HepG2 (cell line): ENCODE measurements around the gene CDHR4. TPM values are rescaled to one million over a fixed set of nuclear protein-coding genes. Genes with fewer than 3 reads are reported as not detected.
A peak's percentile ranks its signal among the peaks of the same experiment; 100 is the strongest.

Experiments used
- AGO1 ChIP-seq: fragments of 200-400 bp; formaldehyde crosslinking; IDR thresholded peaks from 2 replicates; pipeline ENCODE4 v1.6.1; 2017; ENCODE audit warnings: mild to moderate bottlenecking, low read depth, low read length, moderate library complexity; ENCODE audit not compliant: poor library complexity, severe bottlenecking
- CREB1 ChIP-seq, 2 experiments: fragments of 450-650 bp in 1 of 2; IDR thresholded peaks; 2 replicates each; pipeline ENCODE4 v1.6.1; 2016 to 2017; ENCODE audit warnings: control low read depth in 1 of 2, mild to moderate bottlenecking in 1 of 2, missing compliant biosample characterization in 1 of 2, missing genetic modification characterization in 1 of 2
- HNF4A ChIP-seq: sonication (generic); formaldehyde crosslinking; IDR thresholded peaks from 2 replicates; pipeline ENCODE4 v1.4.0; 2020; ENCODE audit warnings: missing genetic modification reagents
- HNRNPL ChIP-seq: fragments of 200-400 bp; formaldehyde crosslinking; IDR thresholded peaks from 2 replicates; pipeline ENCODE4 v1.6.1; 2017; ENCODE audit warnings: mild to moderate bottlenecking, low read depth, low read length
- MTA3 ChIP-seq: sonication (generic); formaldehyde crosslinking; IDR thresholded peaks from 2 replicates; pipeline ENCODE4 v1.4.0; 2020; ENCODE audit warnings: missing genetic modification reagents
- NFIB ChIP-seq: sonication (generic); formaldehyde crosslinking; IDR thresholded peaks from 2 replicates; pipeline ENCODE4 v1.9.0; 2021; ENCODE audit warnings: missing genetic modification reagents, mild to moderate bottlenecking, borderline replicate concordance
- NR2C2 ChIP-seq: sonication (generic); formaldehyde crosslinking; IDR thresholded peaks from 2 replicates; pipeline ENCODE4 v1.4.0; 2020; ENCODE audit warnings: missing genetic modification reagents, mild to moderate bottlenecking, moderate library complexity, borderline replicate concordance
- NR2F2 ChIP-seq: IDR thresholded peaks from 2 replicates; pipeline ENCODE4 v1.6.1; 2012; ENCODE audit warnings: low read depth, inconsistent platforms, borderline replicate concordance
- REXO4 ChIP-seq: sonication (generic); formaldehyde crosslinking; IDR thresholded peaks from 2 replicates; pipeline ENCODE4 v1.8.0; 2022; ENCODE audit warnings: missing genetic modification reagents, mild to moderate bottlenecking, borderline replicate concordance
- SALL1 ChIP-seq: sonication (generic); formaldehyde crosslinking; IDR thresholded peaks from 2 replicates; pipeline ENCODE4 v1.8.0; 2022; ENCODE audit warnings: mild to moderate bottlenecking, missing genetic modification reagents
- SETDB1 ChIP-seq: sonication (generic); formaldehyde crosslinking; IDR thresholded peaks from 2 replicates; pipeline ENCODE4 v1.5.1; 2020; ENCODE audit warnings: missing genetic modification reagents, mild to moderate bottlenecking, borderline replicate concordance
- TEAD2 ChIP-seq: sonication (generic); formaldehyde crosslinking; IDR thresholded peaks from 2 replicates; pipeline ENCODE4 v1.9.0; 2021; ENCODE audit warnings: missing genetic modification reagents
- ZFP90 ChIP-seq: sonication (generic); formaldehyde crosslinking; IDR thresholded peaks from 2 replicates; pipeline ENCODE4 v1.8.0; 2022; ENCODE audit warnings: missing genetic modification reagents, mild to moderate bottlenecking, inconsistent platforms, borderline replicate concordance
- ZNF263 ChIP-seq: sonication (generic); formaldehyde crosslinking; IDR thresholded peaks from 2 replicates; pipeline ENCODE4 v1.4.0; 2020; ENCODE audit warnings: missing genetic modification reagents
- ZNF292 ChIP-seq: sonication (generic); formaldehyde crosslinking; IDR thresholded peaks from 2 replicates; pipeline ENCODE4 v1.8.1; 2022; ENCODE audit warnings: mild to moderate bottlenecking, low read depth, missing genetic modification reagents, borderline replicate concordance
- ZNF660 ChIP-seq: sonication (generic); formaldehyde crosslinking; IDR thresholded peaks from 2 replicates; pipeline ENCODE4 v1.5.1; 2020; ENCODE audit warnings: mild to moderate bottlenecking, low read depth, missing genetic modification reagents, borderline replicate concordance
- ZNF687 ChIP-seq: sonication (generic); formaldehyde crosslinking; IDR thresholded peaks from 2 replicates; pipeline ENCODE4 v1.5.1; 2020; ENCODE audit warnings: mild to moderate bottlenecking, missing genetic modification reagents, moderate library complexity
- ZNF747 ChIP-seq: sonication (generic); formaldehyde crosslinking; IDR thresholded peaks from 2 replicates; pipeline ENCODE4 v1.8.1; 2023; ENCODE audit warnings: missing genetic modification reagents, mild to moderate bottlenecking, borderline replicate concordance
- polyA plus RNA-seq, 8 experiments: library from polyadenylated mRNA; depleted of rRNA in 3 of 8; stranded (reverse) in 7 of 8; unstranded in 1 of 8; fragments of >200 nt; fragmentation: Illumina TruSeq in 4 of 8; extraction: Trizol in 4 of 8; gene quantifications; 2 replicates each; pipeline versions ENCODE4 v1.2.1 to v1.2.3, GENCODE V29; 2011 to 2016; ENCODE audit warnings: low read depth in 4 of 8, missing spikeins in 1 of 8, mixed read lengths in 1 of 8; ENCODE audit not compliant: insufficient read depth in 1 of 8
- total RNA-seq, 5 experiments: library from RNA; depleted of rRNA; stranded (reverse); fragments of >200 nt; fragmentation: Illumina TruSeq; extraction: Trizol; gene quantifications; 2 replicates each; pipeline ENCODE4 v1.2.3, GENCODE V29; 2016; ENCODE audit warnings: low read depth in 1 of 5
- TF ChIP-seq, protein P1 (sequence below): sonication (generic); formaldehyde crosslinking; IDR thresholded peaks from 2 replicates; pipeline ENCODE4 v1.4.0; 2020; ENCODE audit warnings: mild to moderate bottlenecking, missing genetic modification reagents
- TF ChIP-seq, protein P2 (sequence below): sonication (generic); IDR thresholded peaks from 2 replicates; pipeline ENCODE4 v1.6.1; 2016; ENCODE audit warnings: low read depth, borderline replicate concordance

The CDHR4 gene
- total and polyA plus RNA-seq, 2 of the 13 experiments (the other 11 are each of a cell fraction or from before 2014, with no cell fraction given): 0.21 TPM; not detected in 1

GRCh38 chr3:49794926-49795905 is 4.5 kb downstream of the CDHR4 start (continued):
- TF ChIP-seq CREB1 (IDR thresholded peaks at IDR 0.05): no peak
- no peak for TF ChIP-seq CREB1 (CRISPR knock-in tag; IDR thresholded peaks at IDR 0.05)
- TF ChIP-seq AGO1: no peak
- TF ChIP-seq ZNF747 (CRISPR knock-in tag): no peak
- no peak for TF ChIP-seq SETDB1
- peak; percentile 69 for TF ChIP-seq ZNF687 (CRISPR knock-in tag)
- TF ChIP-seq, protein P1, sequence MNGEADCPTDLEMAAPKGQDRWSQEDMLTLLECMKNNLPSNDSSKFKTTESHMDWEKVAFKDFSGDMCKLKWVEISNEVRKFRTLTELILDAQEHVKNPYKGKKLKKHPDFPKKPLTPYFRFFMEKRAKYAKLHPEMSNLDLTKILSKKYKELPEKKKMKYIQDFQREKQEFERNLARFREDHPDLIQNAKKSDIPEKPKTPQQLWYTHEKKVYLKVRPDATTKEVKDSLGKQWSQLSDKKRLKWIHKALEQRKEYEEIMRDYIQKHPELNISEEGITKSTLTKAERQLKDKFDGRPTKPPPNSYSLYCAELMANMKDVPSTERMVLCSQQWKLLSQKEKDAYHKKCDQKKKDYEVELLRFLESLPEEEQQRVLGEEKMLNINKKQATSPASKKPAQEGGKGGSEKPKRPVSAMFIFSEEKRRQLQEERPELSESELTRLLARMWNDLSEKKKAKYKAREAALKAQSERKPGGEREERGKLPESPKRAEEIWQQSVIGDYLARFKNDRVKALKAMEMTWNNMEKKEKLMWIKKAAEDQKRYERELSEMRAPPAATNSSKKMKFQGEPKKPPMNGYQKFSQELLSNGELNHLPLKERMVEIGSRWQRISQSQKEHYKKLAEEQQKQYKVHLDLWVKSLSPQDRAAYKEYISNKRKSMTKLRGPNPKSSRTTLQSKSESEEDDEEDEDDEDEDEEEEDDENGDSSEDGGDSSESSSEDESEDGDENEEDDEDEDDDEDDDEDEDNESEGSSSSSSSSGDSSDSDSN (CRISPR knock-in tag): peak; percentile 54
- TF ChIP-seq MTA3 (CRISPR knock-in tag): no peak
- peak; percentile 46; the same call in 1 of the 2 replicates for TF ChIP-seq ZNF292
- TF ChIP-seq NR2F2: no peak; the same call in 1 of the 2 replicates
- no peak for TF ChIP-seq REXO4 (CRISPR knock-in tag)
- TF ChIP-seq NFIB (CRISPR knock-in tag): no peak
- TF ChIP-seq, protein P2, sequence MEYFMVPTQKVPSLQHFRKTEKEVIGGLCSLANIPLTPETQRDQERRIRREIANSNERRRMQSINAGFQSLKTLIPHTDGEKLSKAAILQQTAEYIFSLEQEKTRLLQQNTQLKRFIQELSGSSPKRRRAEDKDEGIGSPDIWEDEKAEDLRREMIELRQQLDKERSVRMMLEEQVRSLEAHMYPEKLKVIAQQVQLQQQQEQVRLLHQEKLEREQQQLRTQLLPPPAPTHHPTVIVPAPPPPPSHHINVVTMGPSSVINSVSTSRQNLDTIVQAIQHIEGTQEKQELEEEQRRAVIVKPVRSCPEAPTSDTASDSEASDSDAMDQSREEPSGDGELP: peak; percentile 32; the same call in 1 of the 2 replicates
- peak; percentile 64; the same call in 1 of the 2 replicates for TF ChIP-seq HNRNPL
- 0 out of 2 replicates have a peak, but pooled peaks have one; percentile 23 for TF ChIP-seq ZNF263
- no peak for TF ChIP-seq ZNF660 (CRISPR knock-in tag)
- TF ChIP-seq NR2C2: peak; percentile 83
- peak; percentile 49 for TF ChIP-seq HNF4A (CRISPR knock-in tag)
- TF ChIP-seq SALL1 (CRISPR knock-in tag): peak; percentile 41; the same call in 1 of the 2 replicates
- TF ChIP-seq TEAD2 (CRISPR knock-in tag): no peak
- TF ChIP-seq ZFP90 (CRISPR knock-in tag): no peak
